Activated naive CD4-positive, alpha-beta T cell treated with anti-CD3 and anti-CD28 coated beads, Interleukin-2, amount 50 U/mL, for 24 hours (primary cell): Measurements from ENCODE around the gene RBPJL.
"Not testable (repeated sequence)": the region's sequence is repeated elsewhere in the genome, so short reads cannot be mapped to it uniquely, and the experiment has no call there.

Source experiments
- H3K27ac Mint-ChIP-seq: one replicate; pipeline ENCODE4 v1.8.0; 2021; ENCODE audit warnings: mild to moderate bottlenecking, mixed read lengths
- H3K27me3 Mint-ChIP-seq: one replicate; pipeline ENCODE4 v1.8.0; 2021; ENCODE audit warnings: mixed read lengths
- H3K36me3 Mint-ChIP-seq: one replicate; pipeline ENCODE4 v1.8.0; 2021; ENCODE audit warnings: mixed read lengths
- H3K4me1 Mint-ChIP-seq: one replicate; pipeline ENCODE4 v1.8.0; 2021; ENCODE audit warnings: mixed read lengths
- H3K4me3 Mint-ChIP-seq: one replicate; pipeline ENCODE4 v1.8.0; 2021; ENCODE audit warnings: mild to moderate bottlenecking, mixed read lengths
- H3K9me3 Mint-ChIP-seq: one replicate; pipeline ENCODE4 v1.8.0; 2021; ENCODE audit warnings: mixed read lengths

The RBPJL gene

DNA sequence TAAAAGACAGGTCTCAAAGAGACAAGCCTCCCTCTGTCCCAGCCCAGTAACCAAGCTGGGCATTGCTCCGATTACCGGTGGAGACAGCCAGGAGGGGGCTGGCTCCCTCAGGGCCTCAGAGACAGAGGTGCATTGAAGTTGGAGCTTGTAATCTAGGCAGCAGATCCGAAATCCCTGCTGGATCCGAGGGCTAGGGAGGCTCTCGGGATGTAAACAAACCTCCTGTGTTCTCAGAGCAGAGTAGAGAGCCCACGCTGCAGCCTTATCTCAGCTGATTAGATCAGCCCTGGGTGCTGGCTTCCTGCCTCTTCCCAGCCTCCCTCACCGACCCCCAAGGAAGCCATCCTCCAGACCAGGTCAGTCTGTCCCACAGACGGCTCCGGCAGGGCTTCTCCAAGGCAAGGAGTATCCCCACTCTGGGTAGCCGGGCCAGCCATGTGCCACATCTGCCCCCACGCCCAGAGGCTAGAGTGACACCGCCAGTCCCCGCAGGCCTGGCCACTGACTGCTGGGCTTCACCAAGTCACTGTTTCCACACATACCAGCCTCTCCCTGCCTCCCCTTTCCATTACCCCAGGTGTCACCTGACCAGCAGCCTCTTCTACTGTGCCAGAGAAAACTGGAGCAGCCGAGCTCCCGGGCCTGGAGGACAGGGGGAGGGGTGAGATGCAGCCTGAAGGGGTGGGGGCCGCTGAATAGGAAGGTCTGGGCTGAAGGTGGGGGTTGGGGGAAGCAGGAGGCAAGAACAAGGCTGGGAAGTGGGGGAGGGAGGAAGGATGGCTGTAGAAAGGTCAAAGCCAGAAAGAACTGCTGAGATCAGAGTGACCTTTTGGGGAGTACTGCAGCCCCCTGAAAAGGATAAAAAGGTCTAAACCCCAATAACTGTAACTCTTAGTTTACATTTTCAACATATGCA, 35.6 kb downstream of the RBPJL start:
- peaks cover 4% of the 10 kb centered on the region for H3K27me3 Mint-ChIP-seq
- no peaks in the 10 kb centered on the region for H3K36me3 Mint-ChIP-seq
- H3K4me3 Mint-ChIP-seq = no peak overlapping the region
- no peak overlapping the region for H3K27ac Mint-ChIP-seq
- peaks cover 3% of the 10 kb centered on the region for H3K4me1 Mint-ChIP-seq
- H3K9me3 Mint-ChIP-seq = no peaks in the 10 kb centered on the region

GRCh38 chr20:45342855-45343531, 36.4 kb downstream of the RBPJL start:
- peaks cover 4% of the 10 kb centered on the region for H3K27me3 Mint-ChIP-seq

GRCh38 chr20:45343532-45344167, 37.0 kb downstream of the RBPJL start:
- no peak overlapping the region for H3K4me3 Mint-ChIP-seq

More at GRCh38 chr20:45342855-45343531, 36.4 kb downstream of the RBPJL start:
- no peaks in the 10 kb centered on the region for H3K36me3 Mint-ChIP-seq
- no peak overlapping the region for H3K4me3 Mint-ChIP-seq
- peaks cover 10% of the 10 kb centered on the region for H3K4me1 Mint-ChIP-seq
- no peak overlapping the region for H3K27ac Mint-ChIP-seq
- H3K9me3 Mint-ChIP-seq = no peaks in the 10 kb centered on the region

DNA sequence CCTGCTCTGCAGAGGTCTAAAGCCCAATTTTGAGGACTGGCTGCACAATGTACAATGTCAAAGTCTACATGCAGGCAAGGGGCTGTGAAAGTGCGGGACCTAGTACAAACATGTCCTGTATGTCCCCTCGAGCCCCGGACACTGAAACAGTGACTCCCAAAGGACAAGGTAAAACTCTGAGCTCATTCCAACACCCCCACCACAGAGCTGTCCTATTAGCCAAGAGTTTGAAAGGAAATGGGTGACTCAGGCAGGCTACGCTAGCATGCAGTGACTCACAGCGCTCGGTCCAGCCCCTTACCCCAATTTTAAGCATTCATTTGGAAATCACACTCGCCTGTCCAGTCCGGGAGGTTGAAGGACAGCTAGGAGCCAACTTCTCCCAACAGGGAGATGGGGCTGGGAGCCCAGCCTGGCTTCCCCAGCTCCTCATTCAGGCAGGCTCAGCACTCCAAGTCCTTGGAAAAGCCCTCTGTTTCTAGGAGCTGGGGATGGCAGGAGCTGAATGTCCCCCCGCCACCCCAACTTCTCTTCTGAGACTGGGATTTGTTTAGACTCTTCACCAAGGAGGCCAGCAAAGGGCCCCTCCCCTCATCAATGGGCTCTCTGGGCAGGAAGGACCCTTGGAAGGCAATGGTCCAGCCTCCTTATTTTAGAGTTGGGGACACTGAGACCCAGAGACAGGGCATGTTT, 37.7 kb downstream of the RBPJL start:
- Mint-ChIP-seq H3K27ac (no peak overlapping the region), H3K36me3 (no peaks in the 10 kb centered on the region), H3K4me1 (peaks cover 10% of the 10 kb centered on the region), H3K27me3 (peaks cover 4% of the 10 kb centered on the region), H3K9me3 (no peaks in the 10 kb centered on the region), H3K4me3 (no peak overlapping the region)

More at GRCh38 chr20:45343532-45344167, 37.0 kb downstream of the RBPJL start:
- Mint-ChIP-seq H3K4me1 (peaks cover 10% of the 10 kb centered on the region), H3K27ac (no peak overlapping the region), H3K27me3 (peaks cover 4% of the 10 kb centered on the region), H3K36me3 (no peaks in the 10 kb centered on the region), H3K9me3 (no peaks in the 10 kb centered on the region)

DNA sequence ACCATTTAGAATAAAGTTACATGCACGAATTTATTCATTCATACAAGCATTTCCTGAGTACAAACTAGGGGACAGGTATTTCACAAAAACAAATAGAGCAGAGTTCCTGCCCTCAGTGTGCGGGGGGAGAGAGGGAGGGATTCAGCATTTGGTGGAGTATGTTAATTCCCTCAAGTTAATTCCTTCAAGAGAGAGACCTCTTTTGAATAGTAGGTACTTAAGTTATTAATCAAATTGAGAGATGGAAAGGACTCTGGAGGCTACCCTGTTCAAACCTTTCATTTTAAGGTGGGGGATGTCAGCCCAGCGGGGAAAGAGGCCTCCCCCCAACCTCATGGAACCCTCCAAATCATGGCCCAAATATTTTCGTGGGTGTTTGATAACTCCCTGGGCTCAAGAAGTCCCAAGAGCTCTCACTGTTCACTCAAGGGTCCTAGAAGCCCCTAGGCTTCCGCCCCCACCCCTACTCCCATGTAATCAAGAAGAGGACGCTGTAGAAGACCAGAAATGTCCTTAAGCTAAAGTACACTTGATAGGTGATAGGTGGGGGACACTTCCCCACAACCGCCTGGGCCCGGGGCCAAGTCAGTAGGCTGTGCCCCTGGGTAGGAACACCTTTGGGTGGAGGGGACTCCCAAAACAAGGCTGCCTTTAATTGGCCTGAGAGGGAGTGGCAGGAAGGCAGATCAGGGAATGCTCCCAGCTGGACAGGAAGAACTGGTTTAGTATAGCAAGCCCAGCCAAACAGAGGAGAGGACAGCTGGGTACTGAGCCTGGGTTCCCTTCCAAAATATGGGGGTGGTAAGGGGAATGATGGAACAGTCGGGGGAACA, 38.7 kb downstream of the RBPJL start:
- H3K27ac Mint-ChIP-seq = no peak overlapping the region
- H3K36me3 Mint-ChIP-seq = no peaks in the 10 kb centered on the region
- H3K9me3 Mint-ChIP-seq = no peaks in the 10 kb centered on the region
- peaks cover 10% of the 10 kb centered on the region for H3K4me1 Mint-ChIP-seq
- H3K27me3 Mint-ChIP-seq = peaks cover 4% of the 10 kb centered on the region
- no peak overlapping the region for H3K4me3 Mint-ChIP-seq

- peaks cover 4% of the 10 kb centered on the region for H3K27me3 Mint-ChIP-seq
- no peak overlapping the region for H3K4me3 Mint-ChIP-seq
- no peak overlapping the region for H3K27ac Mint-ChIP-seq
- peaks cover 10% of the 10 kb centered on the region for H3K4me1 Mint-ChIP-seq
- no peaks in the 10 kb centered on the region for H3K36me3 Mint-ChIP-seq
- H3K9me3 Mint-ChIP-seq = no peaks in the 10 kb centered on the region
Measured at GRCh38 chr20:45346291-45346718, 39.7 kb downstream of the RBPJL start.

GRCh38 chr20:45346851-45347250, 40.2 kb downstream of the RBPJL start:
- Mint-ChIP-seq H3K4me3 (peak overlapping the region; percentile 86), H3K4me1 (peaks cover 10% of the 10 kb centered on the region), H3K36me3 (no peaks in the 10 kb centered on the region), H3K27ac (no peak overlapping the region), H3K27me3 (peaks cover 4% of the 10 kb centered on the region), H3K9me3 (no peaks in the 10 kb centered on the region)

- no peak overlapping the region for H3K27ac Mint-ChIP-seq
- H3K4me3 Mint-ChIP-seq = peak overlapping the region; percentile 86
- H3K4me1 Mint-ChIP-seq = peaks cover 10% of the 10 kb centered on the region
- no peaks in the 10 kb centered on the region for H3K9me3 Mint-ChIP-seq
- H3K27me3 Mint-ChIP-seq = peaks cover 4% of the 10 kb centered on the region
- no peaks in the 10 kb centered on the region for H3K36me3 Mint-ChIP-seq
Measured at GRCh38 chr20:45347297-45347935, 40.8 kb downstream of the RBPJL start.

DNA sequence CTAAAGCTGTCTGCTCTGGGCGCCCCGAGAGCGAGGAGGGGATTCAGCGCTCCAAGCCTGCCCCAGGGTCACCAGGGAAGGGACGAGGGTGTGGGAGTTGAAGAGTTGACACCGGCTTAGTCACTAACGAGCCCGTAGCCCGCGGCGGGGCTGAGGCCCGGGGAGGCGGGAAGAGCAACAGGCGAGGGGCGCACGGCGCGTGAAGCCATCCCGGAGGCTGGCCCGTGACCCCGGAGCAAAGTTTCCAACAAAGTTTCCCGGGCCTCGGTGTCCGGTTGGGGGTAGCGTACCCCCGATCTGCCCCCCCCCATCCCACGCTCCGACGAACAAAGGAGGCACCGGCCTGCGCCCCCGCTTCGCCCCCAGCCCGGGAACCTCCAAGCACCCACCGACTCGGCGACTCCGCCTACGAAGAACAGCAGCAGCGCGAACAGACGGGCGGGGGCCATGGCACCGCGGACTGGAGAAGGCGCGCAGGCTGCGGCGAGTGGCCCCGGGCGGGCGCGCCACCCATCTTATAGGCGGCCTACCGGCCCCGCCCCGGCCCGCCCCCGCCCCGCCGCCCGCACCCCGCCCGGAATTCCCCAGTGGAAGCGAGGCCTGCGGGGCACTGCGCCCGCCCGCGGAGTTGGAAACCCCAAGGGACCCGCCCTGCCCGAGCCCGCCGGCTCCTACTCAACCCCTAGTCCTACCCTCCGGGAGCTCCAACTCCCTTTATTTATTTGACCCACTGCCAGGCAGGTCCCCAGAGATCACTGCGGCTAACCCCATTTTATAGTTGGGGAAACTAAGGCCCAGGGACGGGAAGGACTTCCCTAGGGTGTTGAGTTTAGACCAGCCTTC, 41.5 kb downstream of the RBPJL start, which contains the start of gene SDC4:
Gene SDC4 (minus strand): TSS at position 489 of the 843 bp plus-strand sequence. CDS start 40 bp downstream, at position 449.
- Mint-ChIP-seq H3K36me3 (no peaks in the 10 kb centered on the region), H3K4me1 (peaks cover 10% of the 10 kb centered on the region), H3K27ac (no peak within 1 kb of the TSS), H3K4me3 (peak within 1 kb of the TSS; percentile 86), H3K27me3 (peaks cover 4% of the 10 kb centered on the region), H3K9me3 (no peaks in the 10 kb centered on the region)

GRCh38 chr20:45350217-45350616, 43.6 kb downstream of the RBPJL start:
- Mint-ChIP-seq H3K36me3 (no peaks in the 10 kb centered on the region), H3K27me3 (no peaks in the 10 kb centered on the region), H3K4me1 (peaks cover 24% of the 10 kb centered on the region), H3K4me3 (no peak overlapping the region), H3K27ac (no peak overlapping the region), H3K9me3 (no peaks in the 10 kb centered on the region)

- not testable (repeated sequence) for H3K9me3 Mint-ChIP-seq, H3K4me3 Mint-ChIP-seq, H3K27me3 Mint-ChIP-seq, H3K27ac Mint-ChIP-seq, H3K36me3 Mint-ChIP-seq
- H3K4me1 Mint-ChIP-seq = peaks cover 30% of the 10 kb centered on the region
Measured at GRCh38 chr20:45350795-45351194, 44.2 kb downstream of the RBPJL start.

GRCh38 chr20:45352729-45353128, 46.1 kb downstream of the RBPJL start:
- Mint-ChIP-seq H3K4me1 (peaks cover 30% of the 10 kb centered on the region), H3K4me3 (no peak overlapping the region), H3K27me3 (no peaks in the 10 kb centered on the region), H3K9me3 (no peaks in the 10 kb centered on the region), H3K27ac (no peak overlapping the region), H3K36me3 (no peaks in the 10 kb centered on the region)

- no peaks in the 10 kb centered on the region for H3K27me3 Mint-ChIP-seq
- H3K27ac Mint-ChIP-seq = peak overlapping the region; percentile 60
- H3K4me1 Mint-ChIP-seq = peaks cover 29% of the 10 kb centered on the region
- no peak overlapping the region for H3K4me3 Mint-ChIP-seq
- no peaks in the 10 kb centered on the region for H3K36me3 Mint-ChIP-seq
- no peaks in the 10 kb centered on the region for H3K9me3 Mint-ChIP-seq
Measured at GRCh38 chr20:45353746-45354145, 47.1 kb downstream of the RBPJL start.
